ENCODE data around the gene PBX4.

PBX4 gene

DNA sequence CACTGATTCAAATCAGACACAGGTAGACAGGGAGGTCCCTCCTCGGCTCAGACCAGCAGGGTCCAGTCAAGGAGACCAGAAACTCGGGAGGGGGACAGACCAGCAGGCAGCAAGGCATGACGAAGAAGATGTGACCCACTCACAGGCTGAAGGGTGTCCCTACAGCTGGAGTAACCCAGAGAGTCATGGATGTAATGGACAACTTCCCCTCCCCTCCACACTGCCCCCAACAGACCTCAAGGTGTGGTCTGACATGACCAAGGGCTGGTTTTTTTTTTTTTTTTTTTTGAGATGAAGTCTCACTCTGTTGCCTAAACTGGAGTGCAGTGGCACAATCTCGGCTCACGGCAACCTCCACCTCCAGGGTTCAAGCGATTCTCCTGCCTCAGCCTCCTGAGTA is 34.1 kb downstream of the PBX4 start:
- Histone ChIP-seq H3K27ac (ENCODE audit: low read depth, low read length, severe bottlenecking) (no peak overlapping the region), H3K9me3 (ENCODE audit: control insufficient read depth, low read length) (no peaks in the 10 kb centered on the region), H3K4me3 (ENCODE audit: extremely low read depth, insufficient read depth, low read length, poor library complexity, severe bottlenecking) (no peak overlapping the region), H3K36me3 (ENCODE audit: control insufficient read depth, insufficient read depth, low read length) (no peaks in the 10 kb centered on the region), H3K4me1 (ENCODE audit: control insufficient read depth, insufficient read depth, low read length, poor library complexity, severe bottlenecking) (no peaks in the 10 kb centered on the region)
- 60 to 87% methylated on average over 1 to 5 of the region's 6 CpGs for WGBS, 2 experiments (ENCODE audit: insufficient coverage in 2 of 2)

GRCh38 chr19:19582471-19582870 is 36.0 kb downstream of the PBX4 start:
- Histone ChIP-seq H3K4me3 (ENCODE audit: extremely low read depth, insufficient read depth, low read length, poor library complexity, severe bottlenecking) (no peak overlapping the region), H3K27ac (ENCODE audit: low read depth, low read length, severe bottlenecking) (no peak overlapping the region), H3K9me3 (ENCODE audit: control insufficient read depth, low read length) (no peaks in the 10 kb centered on the region), H3K36me3 (ENCODE audit: control insufficient read depth, insufficient read depth, low read length) (no peaks in the 10 kb centered on the region), H3K4me1 (ENCODE audit: control insufficient read depth, insufficient read depth, low read length, poor library complexity, severe bottlenecking) (no peaks in the 10 kb centered on the region)
- 85 to 87% methylated on average over 2 to 6 of the region's 6 CpGs for WGBS, 2 experiments (ENCODE audit: insufficient coverage in 2 of 2)

GRCh38 chr19:19581391-19581790 is 37.1 kb downstream of the PBX4 start:
- Histone ChIP-seq H3K36me3 (ENCODE audit: control insufficient read depth, insufficient read depth, low read length) (no peaks in the 10 kb centered on the region), H3K27ac (ENCODE audit: low read depth, low read length, severe bottlenecking) (no peak overlapping the region), H3K9me3 (ENCODE audit: control insufficient read depth, low read length) (no peaks in the 10 kb centered on the region), H3K4me1 (ENCODE audit: control insufficient read depth, insufficient read depth, low read length, poor library complexity, severe bottlenecking) (no peaks in the 10 kb centered on the region), H3K4me3 (ENCODE audit: extremely low read depth, insufficient read depth, low read length, poor library complexity, severe bottlenecking) (no peak overlapping the region)
- 97 to 98% methylated on average over 12 to 13 of the region's 13 CpGs for WGBS, 2 experiments (ENCODE audit: insufficient coverage in 2 of 2)

GRCh38 chr19:19580418-19580817 is 38.1 kb downstream of the PBX4 start:
- 95 to 100% methylated on average over 3 to 4 of the region's 4 CpGs for WGBS, 2 experiments (ENCODE audit: insufficient coverage in 2 of 2)
- no peaks in the 10 kb centered on the region for H3K9me3 ChIP-seq (ENCODE audit: control insufficient read depth, low read length)
- no peak overlapping the region for H3K4me3 ChIP-seq (ENCODE audit: extremely low read depth, insufficient read depth, low read length, poor library complexity, severe bottlenecking)
- H3K4me1 ChIP-seq (ENCODE audit: control insufficient read depth, insufficient read depth, low read length, poor library complexity, severe bottlenecking): no peaks in the 10 kb centered on the region
- H3K36me3 ChIP-seq (ENCODE audit: control insufficient read depth, insufficient read depth, low read length): no peaks in the 10 kb centered on the region
- H3K27ac ChIP-seq (ENCODE audit: low read depth, low read length, severe bottlenecking): no peak overlapping the region

GRCh38 chr19:19579533-19580361 is 38.7 kb downstream of the PBX4 start:
- H3K27ac ChIP-seq (ENCODE audit: low read depth, low read length, severe bottlenecking): no peak overlapping the region
- H3K4me3 ChIP-seq (ENCODE audit: extremely low read depth, insufficient read depth, low read length, poor library complexity, severe bottlenecking): no peak overlapping the region
- no peaks in the 10 kb centered on the region for H3K9me3 ChIP-seq (ENCODE audit: control insufficient read depth, low read length)
- no peaks in the 10 kb centered on the region for H3K4me1 ChIP-seq (ENCODE audit: control insufficient read depth, insufficient read depth, low read length, poor library complexity, severe bottlenecking)
- 90 to 93% methylated on average over 19 to 22 of the region's 25 CpGs for WGBS, 2 experiments (ENCODE audit: insufficient coverage in 2 of 2)
- no peaks in the 10 kb centered on the region for H3K36me3 ChIP-seq (ENCODE audit: control insufficient read depth, insufficient read depth, low read length)

GRCh38 chr19:19578252-19578651 is 40.2 kb downstream of the PBX4 start:
- H3K27ac ChIP-seq (ENCODE audit: low read depth, low read length, severe bottlenecking): no peak overlapping the region
- no peaks in the 10 kb centered on the region for H3K36me3 ChIP-seq (ENCODE audit: control insufficient read depth, insufficient read depth, low read length)
- no peaks in the 10 kb centered on the region for H3K4me1 ChIP-seq (ENCODE audit: control insufficient read depth, insufficient read depth, low read length, poor library complexity, severe bottlenecking)
- H3K4me3 ChIP-seq (ENCODE audit: extremely low read depth, insufficient read depth, low read length, poor library complexity, severe bottlenecking): no peak overlapping the region
- H3K9me3 ChIP-seq (ENCODE audit: control insufficient read depth, low read length): no peaks in the 10 kb centered on the region
- 91 to 98% methylated on average over 5 of the region's 6 CpGs for WGBS, 2 experiments (ENCODE audit: insufficient coverage in 2 of 2)

- H3K36me3 ChIP-seq (ENCODE audit: control insufficient read depth, insufficient read depth, low read length): no peaks in the 10 kb centered on the region
- 65 to 73% methylated on average over 5 to 6 of the region's 6 CpGs for WGBS, 2 experiments (ENCODE audit: insufficient coverage in 2 of 2)
- no peaks in the 10 kb centered on the region for H3K9me3 ChIP-seq (ENCODE audit: control insufficient read depth, low read length)
- H3K27ac ChIP-seq (ENCODE audit: low read depth, low read length, severe bottlenecking): no peak overlapping the region
- H3K4me3 ChIP-seq (ENCODE audit: extremely low read depth, insufficient read depth, low read length, poor library complexity, severe bottlenecking): no peak overlapping the region
- no peaks in the 10 kb centered on the region for H3K4me1 ChIP-seq (ENCODE audit: control insufficient read depth, insufficient read depth, low read length, poor library complexity, severe bottlenecking)
Observed at GRCh38 chr19:19575411-19575810, 43.1 kb downstream of the PBX4 start.

GRCh38 chr19:19571071-19571786 is 47.3 kb downstream of the PBX4 start:
- H3K27ac ChIP-seq (ENCODE audit: low read depth, low read length, severe bottlenecking): no peak overlapping the region
- no peaks in the 10 kb centered on the region for H3K4me1 ChIP-seq (ENCODE audit: control insufficient read depth, insufficient read depth, low read length, poor library complexity, severe bottlenecking)
- 90% methylated on average over 10 to 11 of the region's 11 CpGs for WGBS, 2 experiments (ENCODE audit: insufficient coverage in 2 of 2)
- no peaks in the 10 kb centered on the region for H3K9me3 ChIP-seq (ENCODE audit: control insufficient read depth, low read length)
- peaks cover 4% of the 10 kb centered on the region for H3K36me3 ChIP-seq (ENCODE audit: control insufficient read depth, insufficient read depth, low read length)
- no peak overlapping the region for H3K4me3 ChIP-seq (ENCODE audit: extremely low read depth, insufficient read depth, low read length, poor library complexity, severe bottlenecking)

- peaks cover 4% of the 10 kb centered on the region for H3K36me3 ChIP-seq (ENCODE audit: control insufficient read depth, insufficient read depth, low read length)
- no peak overlapping the region for H3K27ac ChIP-seq (ENCODE audit: low read depth, low read length, severe bottlenecking)
- WGBS, 2 experiments (ENCODE audit: insufficient coverage in 2 of 2): 86 to 89% methylated on average over 7 to 10 of the region's 10 CpGs
- no peak overlapping the region for H3K4me3 ChIP-seq (ENCODE audit: extremely low read depth, insufficient read depth, low read length, poor library complexity, severe bottlenecking)
- no peaks in the 10 kb centered on the region for H3K4me1 ChIP-seq (ENCODE audit: control insufficient read depth, insufficient read depth, low read length, poor library complexity, severe bottlenecking)
- H3K9me3 ChIP-seq (ENCODE audit: control insufficient read depth, low read length): no peaks in the 10 kb centered on the region
Observed at GRCh38 chr19:19570571-19570970, 47.9 kb downstream of the PBX4 start.

GRCh38 chr19:19568802-19569756 is 49.4 kb downstream of the PBX4 start:
- Histone ChIP-seq H3K9me3 (ENCODE audit: control insufficient read depth, low read length) (no peaks in the 10 kb centered on the region), H3K27ac (ENCODE audit: low read depth, low read length, severe bottlenecking) (no peak overlapping the region), H3K4me3 (ENCODE audit: extremely low read depth, insufficient read depth, low read length, poor library complexity, severe bottlenecking) (no peak overlapping the region), H3K4me1 (ENCODE audit: control insufficient read depth, insufficient read depth, low read length, poor library complexity, severe bottlenecking) (no peaks in the 10 kb centered on the region), H3K36me3 (ENCODE audit: control insufficient read depth, insufficient read depth, low read length) (peaks cover 4% of the 10 kb centered on the region)
- WGBS, 2 experiments (ENCODE audit: insufficient coverage in 2 of 2): 93 to 98% methylated on average over 14 to 15 of the region's 25 CpGs
